ENCODE results near the gene STAT1. TPM values are rescaled to one million over a fixed set of nuclear protein-coding genes. Genes with fewer than 3 reads are reported as not detected.
A peak's percentile ranks its signal among the peaks of the same experiment; 100 is the strongest.

The STAT1 gene
- total RNA-seq, 1 donor: 132 TPM

DNA sequence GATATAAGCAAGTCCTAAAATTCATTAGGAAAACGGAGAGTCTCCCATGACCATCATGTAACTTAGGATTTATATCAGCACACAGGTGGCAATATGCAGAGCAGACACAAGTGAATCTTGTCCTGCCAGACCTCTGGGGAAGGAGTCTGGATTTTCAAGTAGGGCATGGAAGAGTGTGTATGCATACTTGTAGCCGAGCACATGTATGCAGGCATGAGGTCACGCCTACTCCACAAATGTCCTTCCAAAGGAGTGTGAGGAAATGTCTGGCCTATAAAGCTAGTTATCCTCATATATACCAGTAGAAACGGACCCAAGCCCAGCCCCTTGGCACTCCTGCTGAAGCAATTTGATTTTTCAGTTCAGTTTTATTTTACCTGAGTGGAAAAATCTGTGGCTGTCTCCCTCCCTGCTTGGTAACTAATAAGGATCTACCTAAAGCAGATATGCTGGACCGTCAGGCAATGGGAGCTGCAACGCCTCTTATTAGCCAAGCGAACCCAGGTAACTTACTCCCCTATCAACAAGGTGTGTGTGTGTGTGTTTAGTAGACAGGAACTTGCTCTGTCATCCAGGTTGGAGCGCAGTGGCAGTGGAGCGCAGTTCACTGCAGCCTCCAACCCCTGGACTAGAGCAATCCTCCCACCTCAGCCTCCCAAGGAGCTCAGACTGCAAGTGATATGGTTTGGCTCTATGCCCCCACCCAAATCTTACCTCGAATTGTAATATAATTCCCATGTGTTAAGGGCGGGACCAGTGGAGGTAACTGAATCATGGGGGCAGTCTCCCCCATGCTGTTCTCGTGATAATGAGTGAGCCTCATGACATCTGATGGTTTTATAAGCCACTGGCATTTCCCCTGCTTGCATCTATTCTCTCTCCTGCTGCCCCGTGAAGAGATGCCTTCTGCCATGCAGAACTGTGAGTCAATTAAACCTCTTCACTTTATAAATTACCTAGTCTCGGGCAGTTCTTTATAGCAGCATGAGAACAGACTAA lies 2.8 kb downstream of the STAT1 start:
- no peak for DNase-seq (ENCODE audit: low read depth)
- H3K4me3 ChIP-seq (ENCODE audit: low read depth, low read length): no peak overlapping the region
- TF ChIP-seq, protein P1, sequence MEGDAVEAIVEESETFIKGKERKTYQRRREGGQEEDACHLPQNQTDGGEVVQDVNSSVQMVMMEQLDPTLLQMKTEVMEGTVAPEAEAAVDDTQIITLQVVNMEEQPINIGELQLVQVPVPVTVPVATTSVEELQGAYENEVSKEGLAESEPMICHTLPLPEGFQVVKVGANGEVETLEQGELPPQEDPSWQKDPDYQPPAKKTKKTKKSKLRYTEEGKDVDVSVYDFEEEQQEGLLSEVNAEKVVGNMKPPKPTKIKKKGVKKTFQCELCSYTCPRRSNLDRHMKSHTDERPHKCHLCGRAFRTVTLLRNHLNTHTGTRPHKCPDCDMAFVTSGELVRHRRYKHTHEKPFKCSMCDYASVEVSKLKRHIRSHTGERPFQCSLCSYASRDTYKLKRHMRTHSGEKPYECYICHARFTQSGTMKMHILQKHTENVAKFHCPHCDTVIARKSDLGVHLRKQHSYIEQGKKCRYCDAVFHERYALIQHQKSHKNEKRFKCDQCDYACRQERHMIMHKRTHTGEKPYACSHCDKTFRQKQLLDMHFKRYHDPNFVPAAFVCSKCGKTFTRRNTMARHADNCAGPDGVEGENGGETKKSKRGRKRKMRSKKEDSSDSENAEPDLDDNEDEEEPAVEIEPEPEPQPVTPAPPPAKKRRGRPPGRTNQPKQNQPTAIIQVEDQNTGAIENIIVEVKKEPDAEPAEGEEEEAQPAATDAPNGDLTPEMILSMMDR (IDR thresholded peaks at IDR 0.05; ENCODE audit: insufficient read depth, low read depth, low read length): no peak

DNA sequence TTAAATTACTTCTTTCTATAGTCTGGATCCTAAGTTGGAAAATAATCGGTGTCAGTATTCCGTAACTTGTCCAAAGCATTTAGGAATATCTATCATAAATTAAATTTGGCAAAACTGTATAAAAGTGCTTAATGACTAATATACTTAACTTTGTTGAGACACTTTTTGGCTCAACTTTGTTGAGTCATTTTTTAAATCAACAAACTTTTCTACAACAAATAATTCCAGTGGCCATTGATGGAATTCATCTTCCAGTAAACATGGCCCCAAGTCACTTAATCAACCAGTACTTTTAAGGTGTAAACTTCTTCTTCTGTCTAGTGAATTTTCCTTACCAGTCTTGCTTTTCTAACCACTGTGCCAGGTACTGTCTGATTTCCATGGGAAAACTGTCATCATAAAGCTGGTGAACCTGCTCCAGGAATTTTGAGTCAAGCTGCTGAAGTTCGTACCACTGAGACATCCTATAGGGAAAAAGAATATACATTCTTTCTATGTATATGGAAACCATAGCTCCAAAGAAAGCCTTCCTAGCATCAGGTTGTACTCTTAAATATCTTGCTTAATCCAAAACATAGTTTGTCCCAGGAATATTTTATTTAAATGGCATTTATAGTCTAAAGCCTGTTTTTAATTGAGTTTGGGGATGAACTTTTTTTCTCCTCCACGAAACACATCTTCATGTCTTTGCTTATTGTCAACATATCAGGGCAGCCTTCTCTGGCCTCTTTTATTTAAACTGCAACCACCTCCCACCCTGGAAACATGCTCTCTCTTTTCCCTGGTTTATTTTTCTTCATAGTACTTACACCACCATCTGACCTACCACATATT lies 4.2 kb downstream of the STAT1 start:
- H3K4me3 ChIP-seq (ENCODE audit: low read depth, low read length): no peak overlapping the region
- TF ChIP-seq, protein P1 (IDR thresholded peaks at IDR 0.05; ENCODE audit: insufficient read depth, low read depth, low read length): no peak
- DNase-seq (ENCODE audit: low read depth): peak; percentile 68

DNA sequence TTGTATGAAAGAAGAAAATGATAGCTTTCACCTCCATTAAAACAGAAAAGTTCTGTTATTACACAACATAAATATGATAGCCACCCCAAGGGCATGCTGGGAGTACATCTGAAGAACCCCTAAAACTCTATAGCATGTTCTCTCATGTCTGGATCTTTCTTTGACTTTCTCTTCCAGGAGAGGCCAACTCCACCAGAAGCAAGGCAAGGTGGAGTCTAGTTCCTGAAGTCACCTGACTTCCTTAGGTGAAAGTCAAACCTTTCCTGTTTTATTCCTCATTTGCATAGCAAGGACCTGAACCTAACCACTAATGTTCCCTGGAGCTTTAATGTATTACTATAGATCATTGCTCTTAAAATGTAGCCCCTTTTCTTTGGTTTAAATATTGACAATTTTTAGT lies 5.7 kb downstream of the STAT1 start:
- no peak for DNase-seq (ENCODE audit: low read depth)
- TF ChIP-seq, protein P1 (IDR thresholded peaks at IDR 0.05; ENCODE audit: insufficient read depth, low read depth, low read length): no peak
- H3K4me3 ChIP-seq (ENCODE audit: low read depth, low read length): no peak overlapping the region

DNA sequence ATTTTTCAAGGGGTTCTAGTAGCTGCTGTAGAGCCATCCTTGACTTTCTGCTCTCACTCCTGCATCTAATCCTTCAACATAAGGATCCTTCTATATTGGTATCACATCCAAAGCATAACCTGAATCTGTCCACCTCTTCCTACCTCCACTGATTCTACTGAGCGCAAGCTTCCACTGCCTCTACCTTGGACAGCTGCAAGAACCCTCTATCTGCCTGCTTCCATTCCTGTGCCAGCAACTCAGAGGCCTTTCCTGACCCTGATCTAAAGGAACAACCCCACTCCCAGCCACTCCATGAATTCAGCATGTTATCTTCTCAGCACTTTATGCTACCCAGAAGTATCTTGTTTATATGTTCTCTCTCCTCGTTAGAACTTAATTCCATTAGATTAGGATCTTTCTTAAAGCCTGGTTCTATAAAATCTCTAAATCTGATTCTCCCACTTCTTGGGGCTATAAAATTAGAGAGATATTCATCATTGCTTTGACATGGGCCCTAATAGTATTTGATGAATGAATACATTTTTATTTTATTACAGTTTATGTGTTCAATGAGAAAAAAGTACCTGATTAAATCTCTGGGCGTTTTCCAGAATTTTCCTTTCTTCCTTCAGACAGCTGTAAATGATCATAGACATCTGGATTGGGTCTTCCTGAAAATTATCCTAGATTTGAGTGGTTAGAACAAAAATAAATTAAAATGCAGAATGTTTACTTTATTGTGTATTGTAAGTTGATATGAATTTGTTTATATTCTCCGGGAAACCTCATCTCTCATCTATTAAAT lies 6.8 kb downstream of the STAT1 start:
- no peak overlapping the region for H3K4me3 ChIP-seq (ENCODE audit: low read depth, low read length)
- TF ChIP-seq, protein P1 (IDR thresholded peaks at IDR 0.05; ENCODE audit: insufficient read depth, low read depth, low read length): no peak
- peak; percentile 22 for DNase-seq (ENCODE audit: low read depth)

DNA sequence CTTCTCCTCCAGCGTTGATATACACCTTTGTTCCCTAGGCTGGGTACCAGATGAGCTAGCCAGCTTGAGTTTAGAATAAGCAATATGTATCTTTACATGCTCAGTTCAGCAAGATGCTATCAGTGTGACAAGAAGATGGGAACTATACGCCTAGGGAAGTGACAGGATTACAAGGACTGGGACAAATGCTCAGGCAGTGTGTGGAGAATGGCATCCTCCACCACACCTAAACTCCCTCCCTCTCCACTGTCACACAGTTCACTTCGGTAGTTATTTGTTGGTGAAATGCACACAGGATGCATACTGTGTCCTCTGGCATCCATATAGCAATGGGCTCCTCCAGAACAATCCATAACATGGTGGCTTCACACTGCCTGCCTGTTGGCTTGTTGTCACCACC lies 7.7 kb downstream of the STAT1 start:
- H3K4me3 ChIP-seq (ENCODE audit: low read depth, low read length): no peak overlapping the region
- no peak for DNase-seq (ENCODE audit: low read depth)
- TF ChIP-seq, protein P1 (IDR thresholded peaks at IDR 0.05; ENCODE audit: insufficient read depth, low read depth, low read length): no peak
